GM18867 (cell line): ENCODE results near the gene GALNT3.

Source experiments
- ATAC-seq: cut with Tn5 transposase; IDR thresholded peaks from one replicate; pipeline ENCODE4 v1.9.1; 2021; ENCODE audit warnings: mild to moderate bottlenecking, moderate library complexity; ENCODE audit not compliant: unreplicated experiment

GALNT3 gene

DNA sequence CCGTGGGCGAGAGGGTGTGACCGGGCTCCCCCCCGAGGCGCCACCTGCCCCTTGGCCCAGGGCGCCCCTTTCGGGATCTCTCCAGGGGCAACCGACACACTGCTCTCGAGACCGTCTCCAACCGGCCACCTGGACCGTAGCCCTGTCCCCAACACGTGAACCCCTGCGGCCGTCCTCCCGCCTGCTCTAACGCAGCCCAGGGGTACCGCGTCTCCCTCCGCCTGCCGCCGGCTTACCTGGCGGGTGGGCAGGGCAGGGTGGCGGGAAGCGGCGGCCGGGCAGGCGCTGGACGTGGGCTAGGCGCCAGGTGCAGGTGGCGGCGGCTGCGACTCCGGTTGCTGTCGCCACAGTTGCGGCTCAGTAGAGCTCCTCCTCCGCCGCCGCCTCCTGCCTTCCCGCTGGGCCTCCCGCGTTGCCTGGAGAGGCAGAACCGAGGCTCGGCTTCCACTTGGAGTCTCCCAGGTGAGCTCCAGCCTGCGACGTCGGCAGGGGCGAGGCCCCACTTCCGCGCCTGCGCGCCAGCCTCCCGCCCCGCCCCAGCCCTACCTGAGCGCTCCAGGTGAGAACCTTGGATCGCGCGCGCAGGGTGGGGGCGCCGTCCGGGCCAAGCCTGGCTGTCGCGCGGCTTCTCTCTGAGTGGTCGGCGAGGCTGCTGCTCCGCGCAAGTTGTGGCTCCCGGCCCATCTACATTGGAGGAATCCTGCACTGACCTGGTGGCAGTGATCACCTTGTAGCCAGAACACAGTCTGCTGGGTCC lies at the start of gene GALNT3:
Gene GALNT3 (minus strand): TSS at position 469 of the 757 bp plus-strand sequence. CDS start 23,547 bp downstream, outside the sequence.
- ATAC-seq = peak; percentile 37

DNA sequence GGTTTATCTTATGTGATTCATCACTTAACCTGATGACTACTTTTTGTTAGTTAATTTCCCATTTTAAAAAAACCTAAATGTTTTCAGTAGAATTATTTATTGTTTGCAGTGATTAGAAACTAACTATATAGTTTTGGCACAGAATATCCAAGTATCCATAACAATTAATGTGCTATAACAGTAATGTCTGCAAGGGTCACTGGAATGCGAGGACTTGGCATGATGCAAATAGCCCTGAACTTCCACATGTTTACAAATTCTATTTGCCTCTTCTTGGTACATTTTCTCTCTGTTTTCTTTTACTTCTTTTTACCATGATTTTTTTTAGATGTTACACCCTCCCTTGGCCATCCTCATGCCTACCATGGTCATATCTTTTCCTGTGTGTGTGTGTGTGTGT lies 49.3 kb upstream of the GALNT3 start:
- ATAC-seq = no peak

DNA sequence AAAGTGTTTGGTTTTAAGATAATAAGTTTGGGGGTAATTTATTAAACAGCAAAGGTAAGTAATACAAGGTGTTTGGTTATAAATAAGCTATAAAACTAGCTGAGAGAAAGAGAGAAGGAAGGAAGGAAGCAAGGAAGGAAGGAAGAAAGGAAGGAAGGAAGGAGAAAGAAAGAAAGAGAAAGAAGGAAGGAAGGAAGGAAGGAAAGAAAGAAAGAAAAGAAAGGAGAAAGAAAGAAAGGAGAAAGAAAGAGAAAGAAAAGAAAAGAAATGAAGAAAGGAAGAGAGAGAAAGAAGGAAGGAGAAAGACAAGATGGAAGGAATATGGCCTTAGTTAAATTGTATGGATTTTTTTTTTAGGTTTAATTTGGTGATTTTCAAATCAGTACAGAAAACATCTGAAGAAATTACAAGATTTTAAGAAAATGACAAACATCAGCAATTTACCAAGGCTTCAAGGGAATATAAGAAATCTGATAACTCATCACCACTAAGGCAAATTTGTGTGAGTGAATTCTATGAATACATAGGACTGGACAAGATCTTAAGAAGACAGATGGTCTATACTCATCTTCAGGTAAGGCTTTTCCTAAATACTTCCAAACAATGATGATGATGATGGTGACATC lies 46.4 kb upstream of the GALNT3 start:
- ATAC-seq = no peak

DNA sequence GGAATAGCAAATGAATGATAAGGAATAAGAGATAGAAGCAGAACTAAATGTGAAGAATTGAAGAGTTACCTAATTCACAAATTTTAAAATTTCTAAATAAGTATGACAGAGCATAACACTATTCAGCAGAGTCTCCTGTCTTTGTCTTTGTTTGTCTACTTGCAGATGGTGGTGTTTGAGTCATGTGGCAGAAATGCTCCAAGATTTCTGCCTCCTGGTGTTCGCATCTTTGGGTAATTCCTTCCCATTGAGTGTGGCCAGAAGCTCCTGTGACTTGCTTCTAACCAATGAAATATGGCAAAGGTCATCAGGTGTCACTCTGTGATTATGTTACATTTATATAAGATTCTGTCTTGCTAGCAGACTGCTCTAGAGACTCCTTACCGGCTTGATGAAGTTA lies 45.6 kb upstream of the GALNT3 start:
- ATAC-seq = no peak

DNA sequence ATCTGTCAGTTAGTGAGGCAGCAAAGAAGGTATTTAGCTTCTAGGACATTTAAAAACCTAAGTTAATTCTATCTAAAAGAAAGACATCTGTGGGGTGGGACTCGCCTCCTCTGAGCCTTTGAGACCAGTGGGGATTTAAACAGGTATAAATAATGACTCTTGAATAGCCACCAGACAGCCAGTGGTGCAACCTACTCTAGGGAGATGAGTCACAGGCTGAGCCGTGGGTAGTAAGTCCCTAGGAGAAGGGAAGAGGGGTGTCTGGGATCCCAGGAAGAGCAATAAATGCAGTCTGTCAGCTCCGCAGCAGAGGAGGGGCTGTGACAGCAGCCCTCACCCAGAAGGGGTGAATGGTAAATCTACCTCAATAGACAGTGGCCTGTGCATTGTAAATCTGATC lies 43.1 kb upstream of the GALNT3 start:
- ATAC-seq = no peak

DNA sequence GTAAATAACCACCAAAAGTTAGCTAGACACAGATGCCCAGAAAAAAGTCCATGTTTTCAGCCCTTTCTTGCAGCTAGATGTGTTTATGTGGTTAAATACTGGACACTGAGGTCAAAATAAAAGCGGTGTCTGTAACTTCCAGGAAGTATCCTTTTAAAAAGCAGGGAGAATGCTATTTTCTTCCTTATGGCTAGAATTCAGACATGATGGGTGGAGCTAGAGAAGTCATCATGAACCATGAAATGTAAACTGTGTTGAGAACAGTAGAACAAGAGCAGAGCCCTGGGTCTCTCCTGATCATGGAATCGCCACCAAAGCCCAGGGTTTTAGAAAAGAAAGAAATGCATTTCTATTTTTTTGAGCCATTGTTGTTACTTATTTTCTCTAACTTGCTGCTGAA lies 41.3 kb upstream of the GALNT3 start:
- no peak for ATAC-seq

DNA sequence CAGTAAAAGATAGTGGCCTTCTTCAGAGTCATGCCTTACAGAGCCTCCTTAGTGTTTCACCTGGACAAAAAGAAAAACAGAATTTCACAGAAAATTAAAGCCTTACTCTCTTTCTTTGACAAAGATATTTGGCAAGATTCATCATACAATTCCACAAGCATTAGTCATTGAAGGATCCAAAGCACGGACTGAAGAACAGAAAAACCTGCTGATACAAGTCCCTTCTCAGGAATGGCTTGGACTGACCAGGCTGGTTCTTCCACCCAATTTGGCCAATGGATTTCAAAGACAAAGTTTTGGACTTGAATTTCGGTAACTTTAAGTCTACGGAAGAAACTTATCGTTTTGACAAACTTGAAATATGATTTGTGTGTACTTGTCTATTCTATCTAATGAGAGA lies 39.1 kb upstream of the GALNT3 start:
- ATAC-seq = no peak

DNA sequence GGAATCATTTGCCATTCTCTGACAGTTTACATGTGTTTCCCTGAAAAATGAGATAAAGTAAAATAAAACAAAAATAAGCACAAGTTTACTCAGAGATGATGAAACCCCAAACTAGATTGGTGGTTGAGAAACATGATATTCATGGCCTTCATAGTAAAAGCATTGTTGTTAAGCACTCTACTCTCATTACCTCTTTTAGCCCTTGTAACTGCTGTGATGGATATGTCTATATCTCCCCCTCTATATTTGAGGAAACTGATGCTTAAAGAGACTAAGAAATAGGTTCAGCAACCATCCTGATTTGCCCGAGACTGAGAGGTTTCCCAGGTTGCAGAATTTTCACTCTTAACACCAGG lies 33.9 kb upstream of the GALNT3 start:
- no peak for ATAC-seq

DNA sequence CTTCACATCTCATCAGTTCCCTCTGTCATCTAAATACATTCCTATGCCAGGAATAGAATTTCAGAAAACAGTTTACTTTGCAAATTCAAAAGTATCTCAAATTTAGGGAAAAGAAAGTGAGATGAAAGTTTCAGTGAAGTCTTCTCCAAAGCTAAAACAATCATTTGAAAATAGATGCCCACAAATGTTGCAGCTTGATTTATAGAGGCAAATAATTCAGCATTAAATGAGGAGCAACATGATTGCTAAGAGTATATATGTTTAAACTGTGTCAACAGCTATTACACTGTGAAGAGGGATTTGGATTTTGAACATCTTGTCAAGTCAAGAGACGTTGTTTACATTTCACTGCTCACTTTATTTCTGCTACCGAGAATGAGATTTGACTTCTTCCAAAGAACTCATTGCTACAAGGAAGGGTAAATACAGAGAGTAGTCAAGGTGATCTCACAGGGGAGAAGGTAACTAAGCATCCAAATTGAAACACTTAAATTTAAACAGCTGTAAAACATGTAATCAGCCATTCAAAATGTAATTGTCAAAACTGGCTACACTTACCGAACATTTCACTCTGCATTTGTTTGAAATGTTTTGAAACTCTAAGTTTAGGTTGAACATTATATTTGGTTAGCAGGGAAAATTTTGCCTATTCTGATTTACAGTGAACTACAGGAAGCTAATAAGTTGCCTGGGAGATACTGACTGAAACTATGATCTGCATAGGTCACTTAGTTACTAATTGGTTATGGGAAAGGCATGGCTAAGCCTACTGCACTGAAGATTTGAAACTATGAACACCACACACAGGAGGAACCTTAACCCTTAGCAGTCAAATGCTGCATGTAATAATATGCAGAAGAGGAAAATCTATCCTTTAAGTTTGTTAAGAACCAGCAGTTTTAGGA lies 33.2 kb upstream of the GALNT3 start:
- no peak for ATAC-seq

DNA sequence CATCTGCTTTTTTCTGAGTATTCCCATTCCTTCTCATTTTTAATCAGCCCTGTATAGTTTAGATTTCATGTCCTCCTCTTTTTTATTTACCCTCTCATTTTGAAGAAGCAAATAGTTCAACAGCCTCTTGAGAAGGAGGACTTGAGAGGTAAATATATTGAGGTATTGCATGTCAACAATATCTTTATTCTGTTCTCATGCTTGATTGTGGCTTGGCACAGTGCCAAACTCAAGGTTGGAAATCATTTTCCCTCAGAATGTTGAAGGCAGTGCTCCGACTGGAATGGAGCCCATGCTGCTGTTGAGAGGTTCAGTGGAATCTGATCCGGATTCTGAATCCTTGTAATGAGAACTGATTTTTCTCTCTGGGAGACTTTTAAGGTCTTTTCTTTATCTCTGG lies 31.0 kb upstream of the GALNT3 start:
- ATAC-seq = no peak

DNA sequence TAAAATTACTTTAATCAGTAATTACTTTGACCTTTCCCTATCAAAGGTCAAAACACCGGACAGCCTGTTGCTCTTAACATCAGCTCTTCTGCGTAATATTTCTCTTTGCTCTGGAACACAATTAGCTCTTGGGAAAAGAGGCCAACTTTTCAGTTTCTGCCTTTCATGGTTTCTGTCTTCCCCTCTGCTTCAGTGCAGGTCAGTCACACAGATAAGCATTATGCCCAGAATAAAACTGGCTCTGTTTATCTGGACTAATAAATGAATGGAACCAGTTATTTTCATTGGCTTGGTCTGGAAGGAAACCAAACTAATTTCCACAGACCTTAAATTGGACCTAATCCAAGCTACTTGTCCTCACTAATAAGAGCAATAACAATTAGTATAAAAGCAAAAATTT lies 26.2 kb upstream of the GALNT3 start:
- no peak for ATAC-seq

DNA sequence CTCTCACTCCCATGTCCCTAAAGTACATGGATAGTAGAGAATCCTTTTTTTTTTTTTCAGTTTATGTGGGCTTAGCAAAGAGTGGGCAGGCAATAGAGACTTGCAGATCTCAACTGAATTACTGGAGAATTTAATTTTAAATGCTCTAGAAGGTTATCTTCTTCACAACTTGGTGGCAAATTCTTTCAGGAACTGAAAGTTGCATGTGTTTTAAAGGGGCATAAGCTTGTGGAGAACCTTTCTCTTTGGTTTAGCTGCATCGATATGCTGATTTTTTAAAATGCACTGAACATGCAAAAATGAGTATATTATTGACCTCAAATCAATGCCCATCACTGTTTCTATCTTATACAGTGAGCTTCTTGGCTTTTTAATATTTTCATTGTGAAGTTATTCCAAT lies 24.9 kb upstream of the GALNT3 start:
- ATAC-seq = no peak

DNA sequence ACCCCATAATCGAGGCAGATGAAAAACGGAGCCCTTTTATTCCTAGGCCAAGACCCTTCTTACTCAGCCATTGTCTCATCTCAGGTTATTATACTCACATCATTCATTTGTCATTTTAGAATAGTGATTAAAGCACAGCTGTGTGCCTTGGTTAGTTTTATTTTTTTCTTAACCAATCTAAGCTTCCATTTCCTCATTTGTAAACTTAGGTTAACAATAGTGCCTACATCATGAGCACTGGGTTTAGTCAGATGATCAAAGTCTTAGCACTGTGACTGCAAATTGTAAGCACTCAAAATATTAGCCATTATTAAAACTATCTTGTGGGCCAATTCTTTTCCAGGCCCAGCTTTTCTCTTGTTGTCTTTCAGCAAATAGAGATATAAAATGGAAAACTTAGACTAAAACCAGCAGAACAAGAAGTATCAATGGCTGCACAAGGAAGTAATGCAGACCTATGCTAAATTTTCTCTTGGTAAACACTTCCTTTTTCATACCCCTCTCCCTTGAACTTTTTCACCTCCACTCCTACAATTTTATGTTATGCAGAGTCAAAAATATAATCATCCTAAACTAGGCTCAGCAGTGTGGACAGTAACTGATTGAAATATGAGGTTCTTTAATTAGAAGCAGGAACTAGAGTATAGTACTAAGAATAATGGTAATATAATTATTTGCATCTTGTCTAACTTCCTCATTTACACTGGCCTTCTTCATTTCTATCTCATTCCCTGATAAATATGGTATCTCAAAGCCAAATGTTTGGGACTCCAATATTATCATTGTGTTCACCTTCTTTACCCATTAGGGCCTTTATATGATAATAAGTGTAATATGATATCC lies 21.5 kb upstream of the GALNT3 start:
- ATAC-seq = peak; percentile 88

DNA sequence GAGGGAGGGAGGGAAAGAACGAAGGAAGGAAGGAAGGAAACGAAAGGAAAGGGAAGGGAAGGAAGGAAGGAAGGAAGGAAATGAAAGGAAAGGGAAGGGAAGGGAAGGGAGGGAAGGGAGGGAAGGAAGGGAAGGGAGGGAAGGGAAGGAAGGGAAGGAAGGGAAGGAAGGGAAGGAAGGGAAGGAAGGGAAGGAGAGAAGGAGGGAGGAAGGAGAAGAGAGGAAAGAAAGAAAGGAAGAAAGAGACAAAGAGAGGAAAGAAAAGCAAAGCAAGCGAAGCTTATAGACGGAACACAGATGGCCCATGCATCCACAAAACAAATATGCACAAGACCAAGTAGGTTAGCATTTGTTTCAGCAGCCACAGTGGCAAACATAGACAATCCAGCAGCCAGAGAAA lies 20.4 kb upstream of the GALNT3 start:
- ATAC-seq = no peak

DNA sequence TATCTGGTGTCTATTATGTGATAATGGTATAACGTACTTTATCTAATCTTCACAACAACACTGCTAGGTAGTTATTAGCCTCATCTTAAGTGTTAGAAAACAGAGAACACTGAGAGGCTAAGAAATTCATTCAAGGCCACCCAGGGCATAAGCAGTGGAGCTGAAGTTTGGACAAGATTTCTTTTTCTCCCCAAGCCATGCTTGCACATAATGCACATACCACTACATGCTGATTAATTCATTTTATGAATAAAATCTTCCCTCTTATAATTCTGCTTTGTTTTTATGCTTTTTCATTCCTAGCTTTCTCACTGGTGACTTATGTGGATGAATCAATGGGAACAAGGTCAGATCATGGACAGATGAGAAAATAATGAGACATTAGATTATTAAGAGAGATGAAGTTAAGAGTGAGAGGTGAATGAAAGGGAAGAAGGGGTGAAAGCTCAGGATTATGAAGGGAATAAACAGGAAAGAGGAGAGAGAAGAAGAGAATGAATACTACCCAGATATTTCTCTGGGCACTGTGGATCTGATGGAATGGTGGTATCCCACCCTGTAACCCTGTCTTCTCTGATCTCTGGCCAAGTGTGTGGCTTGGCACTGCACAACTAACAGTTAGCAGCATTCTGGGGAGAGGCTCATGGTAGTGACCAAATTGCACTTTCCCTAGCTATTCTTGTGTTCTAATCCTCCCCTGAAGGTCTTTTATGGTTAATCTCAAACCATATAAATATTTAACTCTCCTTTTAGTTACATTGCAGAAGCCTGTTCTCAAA lies 17.7 kb upstream of the GALNT3 start:
- ATAC-seq = no peak

DNA sequence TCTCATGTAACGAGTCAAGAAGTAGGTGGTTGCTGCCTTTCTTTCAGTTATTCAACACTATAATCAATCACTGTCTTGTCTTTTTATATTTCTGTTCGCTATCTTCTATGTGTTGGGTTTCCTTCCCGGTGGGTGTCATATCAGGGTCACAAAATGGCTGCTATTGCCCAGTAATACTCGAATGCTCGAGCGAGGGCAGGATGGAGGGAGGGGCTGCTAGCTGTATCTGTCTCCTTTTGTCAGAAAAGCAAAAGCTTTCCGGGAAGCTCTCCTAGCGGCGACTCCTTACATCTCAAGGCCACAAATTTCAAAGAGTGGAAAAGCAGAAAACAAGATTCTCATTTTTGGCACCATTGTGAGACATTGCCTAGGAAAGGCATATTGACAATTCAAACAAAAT lies 16.4 kb upstream of the GALNT3 start:
- no peak for ATAC-seq

DNA sequence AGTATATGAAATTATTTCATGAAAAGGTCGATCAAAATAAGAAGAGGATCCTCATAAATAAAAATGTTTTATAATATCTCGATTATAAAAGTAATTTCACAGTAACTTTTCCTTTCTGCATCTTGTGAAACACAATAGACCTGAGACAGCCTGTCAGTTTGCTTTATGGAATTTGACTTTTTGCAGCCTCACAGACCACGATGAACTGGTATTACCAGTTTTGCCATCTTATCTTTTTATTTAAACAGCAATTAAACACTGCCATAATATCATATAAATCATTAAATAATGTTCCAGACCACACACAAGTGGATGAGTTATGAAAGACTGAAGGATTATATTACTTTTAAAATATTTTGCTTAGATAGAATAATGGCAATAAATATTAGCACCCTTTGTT lies 10.7 kb upstream of the GALNT3 start:
- ATAC-seq = no peak

DNA sequence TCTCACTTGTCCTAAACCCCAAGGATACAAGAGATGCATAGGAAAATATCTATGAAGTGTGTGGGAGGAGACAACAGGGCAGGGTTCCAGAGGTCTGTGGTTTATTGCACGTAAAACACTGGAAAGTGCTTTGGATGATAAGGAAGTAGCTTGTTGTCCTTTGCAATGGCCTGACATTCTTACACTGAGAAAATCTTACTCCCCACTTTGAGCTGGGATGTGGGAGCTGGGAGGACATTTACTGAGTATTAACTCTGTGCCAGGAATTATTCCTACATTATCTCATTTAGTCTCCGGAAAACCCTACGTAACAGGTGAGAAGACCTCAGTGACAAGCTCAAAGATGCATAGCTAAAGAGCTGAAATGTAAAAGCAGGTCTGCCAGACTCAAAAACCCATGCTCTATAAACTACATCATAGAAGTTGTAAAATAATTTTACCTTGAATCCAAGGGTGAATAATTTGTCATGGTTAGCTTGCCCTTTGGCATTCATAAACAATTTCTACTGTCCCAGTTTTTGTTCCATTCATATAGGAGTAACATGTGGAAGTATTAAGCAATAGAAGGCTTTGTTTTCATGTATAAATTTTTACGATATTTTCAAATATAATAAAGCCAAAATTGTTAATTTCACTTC lies 9.2 kb upstream of the GALNT3 start:
- no peak for ATAC-seq

DNA sequence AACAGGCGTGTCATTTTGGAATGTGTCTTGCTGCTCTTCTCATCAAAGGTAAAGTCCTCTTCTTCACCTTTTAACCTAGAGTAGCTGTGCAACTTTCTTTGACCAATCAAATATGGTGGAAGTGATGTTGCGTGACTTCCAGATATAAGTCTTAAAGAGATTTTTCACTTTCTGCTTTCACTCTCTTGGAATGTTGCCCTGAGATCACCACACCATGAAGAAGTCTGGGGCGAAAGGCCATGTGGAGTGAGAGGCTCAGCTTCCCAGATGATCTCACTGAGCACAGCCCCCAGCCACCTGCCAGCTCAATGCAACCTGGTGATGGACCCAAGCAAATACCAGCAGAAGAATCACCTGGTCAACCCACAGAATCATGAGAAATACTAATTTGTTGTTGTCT lies 7.1 kb upstream of the GALNT3 start:
- ATAC-seq = no peak
